Hematopoietic multipotent progenitor cell treated with erythropoietin and hydrocortisone succinate and interleukin-3 and kit ligand, for 6 days (in vitro differentiated cells): ENCODE results near the gene IL19.

ENCODE experiments used
- DNase-seq: peaks from one replicate; pipeline ENCODE4 v3.0.0-alpha.2; 2015

IL19 gene

GRCh38 chr1:206801467-206801866, 30.9 kb downstream of the IL19 start:
- no peak for DNase-seq

- no peak for DNase-seq
Measured at GRCh38 chr1:206802401-206802800, 31.8 kb downstream of the IL19 start.

- DNase-seq: no peak
Measured at GRCh38 chr1:206803221-206803730, 32.7 kb downstream of the IL19 start.

GRCh38 chr1:206804156-206804737, 33.7 kb downstream of the IL19 start:
- no peak for DNase-seq

GRCh38 chr1:206805357-206805756, 34.8 kb downstream of the IL19 start:
- DNase-seq: no peak

GRCh38 chr1:206808615-206809014, 38.0 kb downstream of the IL19 start:
- DNase-seq: peak; percentile 79

GRCh38 chr1:206809504-206810084, 39.0 kb downstream of the IL19 start:
- peak; percentile 79 for DNase-seq

- no peak for DNase-seq
Measured at GRCh38 chr1:206812471-206812870, 41.9 kb downstream of the IL19 start.

- DNase-seq: no peak
Measured at GRCh38 chr1:206814716-206815341, 44.3 kb downstream of the IL19 start.

GRCh38 chr1:206816390-206817287, 46.1 kb downstream of the IL19 start:
- DNase-seq: peak; percentile 94

- no peak for DNase-seq
Measured at GRCh38 chr1:206821493-206821892, 50.9 kb downstream of the IL19 start.

GRCh38 chr1:206823727-206824126, 53.2 kb downstream of the IL19 start:
- no peak for DNase-seq

GRCh38 chr1:206824331-206824730, 53.8 kb downstream of the IL19 start:
- DNase-seq: no peak

GRCh38 chr1:206826394-206826793, 55.8 kb downstream of the IL19 start:
- DNase-seq: no peak

GRCh38 chr1:206828061-206828460, 57.5 kb downstream of the IL19 start:
- DNase-seq: no peak

- DNase-seq: no peak
Measured at GRCh38 chr1:206828765-206829164, 58.2 kb downstream of the IL19 start.

- DNase-seq: no peak
Measured at GRCh38 chr1:206829282-206829681, 58.7 kb downstream of the IL19 start.

- peak; percentile 76 for DNase-seq
Measured at GRCh38 chr1:206829875-206830274, 59.3 kb downstream of the IL19 start.

GRCh38 chr1:206831650-206832049, 61.1 kb downstream of the IL19 start:
- no peak for DNase-seq

GRCh38 chr1:206832352-206832880, 61.8 kb downstream of the IL19 start:
- DNase-seq: peak; percentile 31

GRCh38 chr1:206833106-206833680, 62.6 kb downstream of the IL19 start:
- DNase-seq: peak; percentile 55

GRCh38 chr1:206833801-206834200, 63.2 kb downstream of the IL19 start:
- no peak for DNase-seq

- no peak for DNase-seq
Measured at GRCh38 chr1:206834217-206834616, 63.6 kb downstream of the IL19 start.
